GM18526 (cell line): ENCODE data around the gene MAP2K6.

Experiments
- POLR2A ChIP-seq: IDR thresholded peaks from 3 replicates; pipeline ENCODE4 v1.6.1; 2011; ENCODE audit not compliant: insufficient read length; ENCODE audit errors: extremely low read depth

The MAP2K6 gene

GRCh38 chr17:69558796-69559195 lies 144.3 kb downstream of the MAP2K6 start:
- no peak for TF ChIP-seq POLR2A

GRCh38 chr17:69560987-69561441 lies 146.5 kb downstream of the MAP2K6 start:
- no peak for TF ChIP-seq POLR2A

- TF ChIP-seq POLR2A, result no peak
These were observed 147.0 kb downstream of the MAP2K6 start for GRCh38 chr17:69561462-69561861.

- TF ChIP-seq POLR2A, result no peak
These were observed 150.9 kb downstream of the MAP2K6 start for GRCh38 chr17:69565447-69565846.

GRCh38 chr17:69567130-69567529 lies 152.6 kb downstream of the MAP2K6 start:
- no peak for TF ChIP-seq POLR2A

GRCh38 chr17:69572747-69573146 lies 158.2 kb downstream of the MAP2K6 start:
- TF ChIP-seq POLR2A, result no peak

GRCh38 chr17:69573396-69573795 lies 158.9 kb downstream of the MAP2K6 start:
- no peak for TF ChIP-seq POLR2A

GRCh38 chr17:69574257-69575197 lies 160.0 kb downstream of the MAP2K6 start:
- no peak for TF ChIP-seq POLR2A

GRCh38 chr17:69575346-69575761 lies 160.9 kb downstream of the MAP2K6 start:
- no peak for TF ChIP-seq POLR2A

GRCh38 chr17:69577098-69577497 lies 162.6 kb downstream of the MAP2K6 start:
- no peak for TF ChIP-seq POLR2A

- no peak for TF ChIP-seq POLR2A
These were observed 164.0 kb downstream of the MAP2K6 start for GRCh38 chr17:69578385-69578936.

- no peak for TF ChIP-seq POLR2A
These were observed 165.6 kb downstream of the MAP2K6 start for GRCh38 chr17:69579961-69580677.

GRCh38 chr17:69581061-69581961 lies 166.8 kb downstream of the MAP2K6 start:
- TF ChIP-seq POLR2A, result no peak

- TF ChIP-seq POLR2A, result no peak
These were observed 173.8 kb downstream of the MAP2K6 start for GRCh38 chr17:69588316-69588715.

- TF ChIP-seq POLR2A, result no peak
These were observed 174.3 kb downstream of the MAP2K6 start for GRCh38 chr17:69588827-69589239.
